ENCODE results near the gene NPIPB2. TPM values are rescaled to one million over a fixed set of nuclear protein-coding genes. Genes with fewer than 3 reads are reported as not detected.

The NPIPB2 gene
- total RNA-seq, 1 experiment from 2014 or later = 12.5 TPM

DNA sequence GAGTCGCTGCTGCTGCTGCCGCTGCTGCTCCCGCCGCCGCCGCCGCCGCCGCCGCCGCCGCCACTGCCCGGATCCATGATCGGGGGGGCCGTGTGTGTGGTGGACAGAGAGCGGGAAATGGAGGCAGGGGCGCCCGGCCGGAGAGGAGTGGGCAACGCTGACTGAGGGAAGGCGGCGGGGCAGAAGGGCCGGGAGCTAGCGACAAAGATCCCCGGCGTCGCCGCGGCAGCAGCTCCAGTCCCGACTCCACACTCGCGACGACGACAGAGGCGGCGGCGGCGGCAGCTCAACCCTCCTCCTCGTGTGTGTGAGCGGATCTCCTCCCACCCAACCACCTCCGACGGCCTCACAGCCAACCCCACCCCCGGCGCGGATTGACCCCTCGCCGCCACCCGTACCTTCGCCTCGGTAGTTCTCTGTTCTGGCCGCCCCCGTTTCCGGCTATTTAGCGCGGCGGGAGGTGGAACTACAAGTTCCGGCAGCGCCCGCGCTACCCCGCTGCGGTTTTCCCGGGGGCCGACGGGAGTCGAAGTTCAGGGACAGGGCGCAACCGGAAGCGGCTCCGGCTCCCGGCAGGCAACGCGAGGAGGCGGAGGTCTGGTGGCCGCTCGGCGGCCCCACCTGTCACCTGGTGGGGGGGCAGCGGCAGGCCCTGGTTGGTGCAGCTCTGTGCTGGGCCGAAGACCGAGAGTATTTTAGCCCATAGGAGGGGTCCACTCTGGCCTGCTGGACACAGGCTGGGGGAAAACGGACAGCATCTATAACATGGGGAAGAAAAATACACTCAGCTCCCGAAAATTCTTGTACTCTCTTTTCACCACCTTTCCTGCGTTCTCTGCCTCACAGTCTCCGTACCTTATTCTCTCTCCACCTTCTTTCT lies 26.0 kb downstream of the NPIPB2 start, which contains the start of gene GSPT1:
Gene GSPT1 (minus strand): TSS at position 313 of the 880 bp plus-strand sequence. CDS start 236 bp downstream, at position 77.
- Histone ChIP-seq H3K27me3 (ENCODE audit: insufficient read depth, low read length) (no peaks in the 10 kb centered on the region), H2BK15ac (ENCODE audit: low read depth, low read length) (no peak within 1 kb of the TSS)

More for the DNA sequence above, 26.0 kb downstream of the NPIPB2 start, which contains the start of gene GSPT1:
- no peak within 1 kb of the TSS for H2AK5ac ChIP-seq (ENCODE audit: insufficient read length, low read length)
- H2BK120ac ChIP-seq (ENCODE audit: low read depth, low read length, poor library complexity, severe bottlenecking) = no peak within 1 kb of the TSS
- H2AFZ ChIP-seq (ENCODE audit: low read length) = no peak within 1 kb of the TSS
- H3T11ph ChIP-seq (ENCODE audit: low read length) = no peak within 1 kb of the TSS
- H3K9me3 ChIP-seq (ENCODE audit: control insufficient read depth, low read depth, low read length) = no peaks in the 10 kb centered on the region
- H2BK12ac ChIP-seq (ENCODE audit: insufficient read length, low read depth, low read length) = no peak within 1 kb of the TSS
- no peak within 1 kb of the TSS for H3K56ac ChIP-seq (ENCODE audit: insufficient read length, low read depth, low read length)
- no peak within 1 kb of the TSS for H3K27ac ChIP-seq (ENCODE audit: insufficient read length, low read depth, low read length)
- Mint-ChIP-seq H3K4me1 (peaks cover 24 to 26% of the 10 kb centered on the region in 2 experiments), H3K4me3 (peak within 1 kb of the TSS; percentile 86 to 97), H3K27ac (peak within 1 kb of the TSS; percentile 77 to 94 (median 92); a peak in 6 of 7 replicates), H3K27me3 (ENCODE audit: low read depth) (peaks cover 5% of the 10 kb centered on the region; the same call in 1 of the 2 replicates), H3K36me3 (ENCODE audit: insufficient read depth in 1 of 3, low read depth in 3 of 3) (peaks cover 4 to 12% (median 10%) of the 10 kb centered on the region in 3 experiments; a peak in 4 of 7 replicates), H3K9me3 (peaks cover 0 to 3% of the 10 kb centered on the region in 2 experiments; a peak in 1 of 5 replicates)
- peak within 1 kb of the TSS; percentile 94 for H3K4me2 ChIP-seq (ENCODE audit: insufficient read depth, insufficient read length, low read length)
- H3K4ac ChIP-seq (ENCODE audit: low read depth, low read length) = no peak within 1 kb of the TSS
- no CpG with 5 or more reads among the region's 84 CpGs for WGBS (ENCODE audit: extremely low coverage, insufficient read length, low lambda C conversion rate)
- peaks cover 3% of the 10 kb centered on the region; the same call in 1 of the 2 replicates for H3K4me1 ChIP-seq (ENCODE audit: insufficient read depth, low read length)
- peak; percentile 99 for DNase-seq
- H3K18ac ChIP-seq (ENCODE audit: insufficient read length, low read depth, low read length) = peak within 1 kb of the TSS; percentile 39
- peak within 1 kb of the TSS; percentile 55 for H3K9ac ChIP-seq (ENCODE audit: extremely low read depth, insufficient read length, low read length)
- no peak within 1 kb of the TSS for H4K8ac ChIP-seq (replicated peaks; ENCODE audit: insufficient read length, low read depth, low read length)
- H3K23ac ChIP-seq (ENCODE audit: insufficient read length, low read depth, low read length) = no peak within 1 kb of the TSS
- H3K23me2 ChIP-seq (ENCODE audit: insufficient read length, low read depth, low read length, poor library complexity, severe bottlenecking) = no peaks in the 10 kb centered on the region
- H4K20me1 ChIP-seq (ENCODE audit: control insufficient read depth, insufficient read depth, insufficient read length) = no peaks in the 10 kb centered on the region
- peak within 1 kb of the TSS; percentile 85; the same call in 1 of the 2 replicates for H3K14ac ChIP-seq (ENCODE audit: insufficient read depth, low read length)
- 0 out of 3 replicates have a peak, but pooled peaks have one; percentile 8 for TF ChIP-seq CTCF (conservative IDR thresholded peaks at IDR 0.05)
- H3K79me1 ChIP-seq (ENCODE audit: insufficient read depth, low read depth, low read length, poor library complexity, severe bottlenecking) = no peaks in the 10 kb centered on the region
- H4K91ac ChIP-seq (ENCODE audit: insufficient read length, low read depth, low read length) = no peak within 1 kb of the TSS
- H2BK20ac ChIP-seq (ENCODE audit: low read depth, low read length, poor library complexity, severe bottlenecking) = no peak within 1 kb of the TSS
- no peak within 1 kb of the TSS for H2BK5ac ChIP-seq (ENCODE audit: insufficient read length, low read length)
- peaks cover 33% of the 10 kb centered on the region for H3K79me2 ChIP-seq (ENCODE audit: insufficient read depth, low read length)
- H4K5ac ChIP-seq (ENCODE audit: insufficient read length, low read depth, low read length) = no peak within 1 kb of the TSS
